Erythroblast (primary cell): ENCODE results near the gene TMC3.

ENCODE experiments used
- GATA1 ChIP-seq: IDR thresholded peaks from 2 replicates; pipeline ENCODE4 v1.6.1; 2011; ENCODE audit warnings: low read depth, mild to moderate bottlenecking, control low read depth, low read length, moderate library complexity
- POLR2A ChIP-seq: IDR thresholded peaks from 2 replicates; pipeline ENCODE4 v1.6.1; 2011; ENCODE audit warnings: mild to moderate bottlenecking, low read length

- TF ChIP-seq POLR2A (no peak), GATA1 (no peak)
Observed at GRCh38 chr15:81386947-81387346, 12.9 kb upstream of the TMC3 start.
